Activated CD4-positive, alpha-beta T cell treated with anti-CD3 and anti-CD28 coated beads for 36 hours (primary cell): ENCODE results near the gene MYCN. TPM values are rescaled to one million over a fixed set of nuclear protein-coding genes. Genes with fewer than 3 reads are reported as not detected.
"Not testable (repeated sequence)": the region's sequence is repeated elsewhere in the genome, so short reads cannot be mapped to it uniquely, and the experiment has no call there.

Experiments
- ATAC-seq: fragments of 200-7000 bp; cut with Tn5 transposase; one replicate; pipeline ENCODE4 v1.10.0; 2021; ENCODE audit warnings: mild to moderate bottlenecking, moderate library complexity
- CTCF ChIA-PET: fragments of 350-600 bp; sonication (Branson Sonifier 250); formaldehyde crosslinking; loops from one replicate; lab custom pipeline; 2021; ENCODE audit warnings: antibody characterized with exemption; lab: Charles Lee
- POLR2A ChIA-PET: fragments of 350-600 bp; sonication (Branson Sonifier 250); formaldehyde crosslinking; loops from one replicate; lab custom pipeline; 2021; ENCODE audit warnings: antibody characterized with exemption, inconsistent platforms; lab: Charles Lee
- DNase-seq: peaks from one replicate; pipeline ENCODE4 v3.0.0-alpha.2; 2020
- H3K27ac Mint-ChIP-seq: one replicate; pipeline ENCODE4 v1.8.0; 2021; ENCODE audit warnings: mixed read lengths
- H3K27me3 Mint-ChIP-seq: one replicate; pipeline ENCODE4 v1.8.0; 2021; ENCODE audit warnings: mixed read lengths
- H3K36me3 Mint-ChIP-seq: one replicate; pipeline ENCODE4 v1.8.0; 2021; ENCODE audit warnings: low read depth, mixed read lengths
- H3K4me1 Mint-ChIP-seq: one replicate; pipeline ENCODE4 v1.8.0; 2021; ENCODE audit warnings: mixed read lengths
- H3K4me3 Mint-ChIP-seq: one replicate; pipeline ENCODE4 v1.8.0; 2021; ENCODE audit warnings: mild to moderate bottlenecking, moderate library complexity, mixed read lengths
- H3K9me3 Mint-ChIP-seq: one replicate; pipeline ENCODE4 v1.8.0; 2021; ENCODE audit warnings: low read depth, mixed read lengths
- intact Hi-C, 2 experiments: fragments of 100-400 bp; cut with DNase I in 1 of 2; cut with micrococcal nuclease in 1 of 2; formaldehyde crosslinking; loops; one replicate each; pipeline versions ENCODE4 v1.14.2 to v1.15.1; 2022 to 2024; cut with DNase I, micrococcal nuclease
- total RNA-seq, 2 experiments: library from RNA; stranded (reverse); gene quantifications; one replicate each; pipeline ENCODE4 v1.2.3, GENCODE V29; 2021

Gene MYCN
- total RNA-seq, 2 experiments from 2014 or later: 0.18 to 0.28 TPM

GRCh38 chr2:15948704-15948957 lies 8.3 kb downstream of the MYCN start:
- POLR2A ChIA-PET: no interaction called here
- H3K27ac Mint-ChIP-seq: no peak overlapping the region

GRCh38 chr2:15949126-15949525 lies 8.8 kb downstream of the MYCN start:
- ChIA-PET POLR2A (no interaction called here), CTCF (interaction anchor here (1.2 kb wide), 1 partner anchor 10 kb away, joined by 7 read pairs; no protein-coding TSS in a partner anchor)
- H3K9me3 Mint-ChIP-seq: no peaks in the 10 kb centered on the region
- no peak for DNase-seq
- H3K4me1 Mint-ChIP-seq: peaks cover 2% of the 10 kb centered on the region
- intact Hi-C loops: loop anchor here in 1 of 2 experiments (10.0 kb wide), 1 partner anchor 66 kb away; no protein-coding TSS in a partner anchor
- no peak overlapping the region for H3K4me3 Mint-ChIP-seq
- peaks cover 3% of the 10 kb centered on the region for H3K27me3 Mint-ChIP-seq
- ATAC-seq: no peak
- H3K27ac Mint-ChIP-seq: no peak overlapping the region
- H3K36me3 Mint-ChIP-seq: no peaks in the 10 kb centered on the region

More at GRCh38 chr2:15948704-15948957, 8.3 kb downstream of the MYCN start:
- no peak overlapping the region for H3K4me3 Mint-ChIP-seq
- intact Hi-C loops: loop anchor here in 1 of 2 experiments (10.0 kb wide), 1 partner anchor 66 kb away; no protein-coding TSS in a partner anchor
- no peaks in the 10 kb centered on the region for H3K36me3 Mint-ChIP-seq
- H3K4me1 Mint-ChIP-seq: peaks cover 7% of the 10 kb centered on the region
- no peaks in the 10 kb centered on the region for H3K9me3 Mint-ChIP-seq
- DNase-seq: no peak
- peaks cover 5% of the 10 kb centered on the region for H3K27me3 Mint-ChIP-seq
- CTCF ChIA-PET: interaction anchor here (1.2 kb wide), 1 partner anchor 9 kb away, joined by 7 read pairs; no protein-coding TSS in a partner anchor
- ATAC-seq: no peak

DNA sequence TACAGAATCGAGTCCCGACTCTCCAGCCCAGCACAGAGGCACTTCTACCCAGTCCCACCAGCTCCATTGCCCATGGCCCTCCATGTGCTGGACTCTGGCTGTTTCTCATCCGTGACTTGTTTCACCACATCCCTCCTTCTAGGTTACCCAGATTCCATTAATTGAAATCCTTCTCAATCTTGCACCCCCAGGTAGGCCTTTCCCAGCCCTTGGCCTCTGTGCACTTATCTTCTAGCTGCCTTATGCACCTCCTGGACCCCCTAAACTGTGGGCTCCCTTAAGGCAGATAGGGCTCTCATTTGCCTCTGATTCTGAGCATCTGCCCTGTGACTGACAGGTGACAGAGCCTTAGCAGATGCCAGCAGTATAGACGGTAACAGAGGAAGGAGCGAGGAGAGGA lies 9.2 kb downstream of the MYCN start:
- Mint-ChIP-seq H3K4me3 (no peak overlapping the region), H3K27ac (no peak overlapping the region), H3K9me3 (no peaks in the 10 kb centered on the region), H3K4me1 (no peaks in the 10 kb centered on the region), H3K36me3 (no peaks in the 10 kb centered on the region), H3K27me3 (no peaks in the 10 kb centered on the region)
- POLR2A ChIA-PET: no interaction called here
- no peak for ATAC-seq
- CTCF ChIA-PET: interaction anchor here (1.2 kb wide), 1 partner anchor 10 kb away, joined by 7 read pairs; no protein-coding TSS in a partner anchor
- DNase-seq: no peak
- intact Hi-C loops: loop anchor here in 1 of 2 experiments (10.0 kb wide), 1 partner anchor 65 kb away; no protein-coding TSS in a partner anchor

- ATAC-seq: no peak
- CTCF ChIA-PET: interaction anchor here (0.6 kb wide), 1 partner anchor 258 kb away, joined by 3 read pairs; no protein-coding TSS in a partner anchor
Measured at GRCh38 chr2:15950088-15950952, 10.0 kb downstream of the MYCN start.

GRCh38 chr2:15951936-15952335 lies 11.6 kb downstream of the MYCN start:
- H3K27ac Mint-ChIP-seq, POLR2A ChIA-PET, DNase-seq, H3K4me1 Mint-ChIP-seq, H3K36me3 Mint-ChIP-seq, CTCF ChIA-PET, H3K9me3 Mint-ChIP-seq, H3K4me3 Mint-ChIP-seq, H3K27me3 Mint-ChIP-seq, intact Hi-C loops, ATAC-seq: not testable (repeated sequence)

More at GRCh38 chr2:15950088-15950952, 10.0 kb downstream of the MYCN start:
- Mint-ChIP-seq H3K36me3 (no peaks in the 10 kb centered on the region), H3K9me3 (no peaks in the 10 kb centered on the region), H3K4me3 (no peak overlapping the region), H3K27me3 (no peaks in the 10 kb centered on the region), H3K27ac (no peak overlapping the region), H3K4me1 (no peaks in the 10 kb centered on the region)
- no peak for DNase-seq
- intact Hi-C loops: no loop called here
- POLR2A ChIA-PET: no interaction called here

DNA sequence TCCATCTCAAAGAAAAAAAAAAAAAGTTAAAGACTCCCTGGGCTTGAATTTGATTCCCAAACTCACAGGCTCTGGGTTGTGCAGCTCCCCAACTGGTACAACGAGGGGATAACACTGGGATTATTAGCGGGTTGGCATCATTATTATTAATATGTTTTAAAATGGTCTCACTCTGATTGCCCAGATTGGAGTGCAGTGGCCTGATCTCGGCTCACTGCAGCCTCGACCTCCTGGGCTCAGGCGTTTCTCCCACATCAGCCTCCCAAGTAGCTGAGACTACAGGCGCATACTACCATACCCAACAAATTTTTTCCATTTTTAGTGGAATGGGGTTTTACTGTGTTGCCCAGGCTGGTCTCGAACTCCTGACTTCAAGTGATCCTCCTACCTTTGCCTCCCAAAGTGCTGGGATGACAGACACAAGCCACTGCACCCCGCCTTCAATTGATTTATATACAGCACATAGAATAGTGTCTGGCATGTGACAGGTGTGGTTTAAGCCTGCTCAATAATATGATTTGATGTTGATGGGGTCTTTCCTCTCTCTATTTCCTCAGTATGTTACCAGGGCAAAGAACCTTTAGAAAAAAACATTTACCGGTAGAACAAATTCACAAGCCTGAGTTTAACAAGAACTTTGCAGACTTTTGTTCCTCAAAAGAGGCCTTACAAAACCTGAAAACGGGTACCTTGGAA lies 12.2 kb downstream of the MYCN start:
- Mint-ChIP-seq H3K27ac (no peak overlapping the region), H3K4me3 (no peak overlapping the region), H3K4me1 (no peaks in the 10 kb centered on the region), H3K27me3 (no peaks in the 10 kb centered on the region), H3K9me3 (no peaks in the 10 kb centered on the region), H3K36me3 (no peaks in the 10 kb centered on the region)
- DNase-seq: no peak
- ChIA-PET POLR2A (no interaction called here), CTCF (interaction anchor here (0.7 to 1.9 kb wide), 2 partner anchors 13 to 94 kb away, joined by 3 to 6 read pairs; partner anchors contain the start of gene MYCN)
- intact Hi-C loops: no loop called here
- no peak for ATAC-seq

GRCh38 chr2:15953147-15953630 lies 12.8 kb downstream of the MYCN start:
- ATAC-seq (no peak), DNase-seq (no peak)
- ChIA-PET CTCF (interaction anchor here (0.6 to 1.9 kb wide), 3 partner anchors 14 to 94 kb away, joined by 3 to 6 read pairs (median 4); partner anchors contain the start of gene MYCN), POLR2A (no interaction called here)
- H3K4me1 Mint-ChIP-seq: no peaks in the 10 kb centered on the region
- H3K36me3 Mint-ChIP-seq: no peaks in the 10 kb centered on the region
- no peak overlapping the region for H3K4me3 Mint-ChIP-seq
- H3K27ac Mint-ChIP-seq: no peak overlapping the region
- intact Hi-C loops: no loop called here
- no peaks in the 10 kb centered on the region for H3K9me3 Mint-ChIP-seq
- no peaks in the 10 kb centered on the region for H3K27me3 Mint-ChIP-seq

GRCh38 chr2:15953891-15954680 lies 13.7 kb downstream of the MYCN start:
- Mint-ChIP-seq H3K27me3 (no peaks in the 10 kb centered on the region), H3K4me3 (no peak overlapping the region), H3K9me3 (no peaks in the 10 kb centered on the region), H3K4me1 (no peaks in the 10 kb centered on the region), H3K36me3 (no peaks in the 10 kb centered on the region), H3K27ac (no peak overlapping the region)
- ChIA-PET POLR2A (no interaction called here), CTCF (interaction anchor here (0.6 to 1.9 kb wide), 2 partner anchors 14 to 27 kb away, joined by 4 to 6 read pairs; partner anchors contain the start of gene MYCN)
- no peak for ATAC-seq
- DNase-seq: no peak
- intact Hi-C loops: no loop called here

GRCh38 chr2:15954761-15955160 lies 14.4 kb downstream of the MYCN start:
- no peaks in the 10 kb centered on the region for H3K27me3 Mint-ChIP-seq
- intact Hi-C loops: no loop called here
- H3K36me3 Mint-ChIP-seq: no peaks in the 10 kb centered on the region
- H3K27ac Mint-ChIP-seq: no peak overlapping the region
- H3K4me3 Mint-ChIP-seq: no peak overlapping the region
- no peaks in the 10 kb centered on the region for H3K4me1 Mint-ChIP-seq
- CTCF ChIA-PET: no interaction called here
- no peaks in the 10 kb centered on the region for H3K9me3 Mint-ChIP-seq
- ATAC-seq (no peak), DNase-seq (no peak)
- POLR2A ChIA-PET: no interaction called here

- Mint-ChIP-seq H3K36me3 (no peaks in the 10 kb centered on the region), H3K27me3 (no peaks in the 10 kb centered on the region), H3K4me3 (no peak overlapping the region), H3K27ac (no peak overlapping the region), H3K4me1 (no peaks in the 10 kb centered on the region), H3K9me3 (no peaks in the 10 kb centered on the region)
- intact Hi-C loops: no loop called here
- DNase-seq: no peak
- ChIA-PET CTCF (interaction anchor here (0.5 to 1.1 kb wide), 3 partner anchors 11 to 283 kb away, joined by 3 to 4 read pairs (median 3); no protein-coding TSS in a partner anchor), POLR2A (no interaction called here)
- ATAC-seq: no peak
Measured at GRCh38 chr2:15955232-15955988, 15.1 kb downstream of the MYCN start.
